H9 (cell line): Measurements from ENCODE around the gene LIPT1. TPM values are rescaled to one million over a fixed set of nuclear protein-coding genes. Genes with fewer than 3 reads are reported as not detected.

Experiments used
- DNase-seq: peaks from one replicate; pipeline ENCODE4 v3.0.0-alpha.2; 2017
- H2AFZ ChIP-seq: one replicate; pipeline ENCODE4 v1.6.1; 2013; ENCODE audit warnings: mild to moderate bottlenecking, low read length, control low read depth, moderate library complexity
- H2AK5ac ChIP-seq: 2 replicates; pipeline ENCODE4 v1.6.1; 2013; ENCODE audit warnings: low read length, control low read depth, mixed read lengths; ENCODE audit not compliant: insufficient read length
- H2BK120ac ChIP-seq: one replicate; pipeline ENCODE4 v1.6.1; 2013; ENCODE audit warnings: low read depth, mild to moderate bottlenecking, low read length, control low read depth, inconsistent platforms; ENCODE audit not compliant: poor library complexity, severe bottlenecking
- H2BK12ac ChIP-seq: 2 replicates; pipeline ENCODE4 v1.6.1; 2013; ENCODE audit warnings: low read length, control low read depth, mixed read lengths, low read depth; ENCODE audit not compliant: insufficient read length
- H2BK15ac ChIP-seq: 2 replicates; pipeline ENCODE4 v1.6.1; 2013; ENCODE audit warnings: low read depth, low read length, control low read depth
- H2BK20ac ChIP-seq: one replicate; pipeline ENCODE4 v1.6.1; 2013; ENCODE audit warnings: low read depth, mild to moderate bottlenecking, low read length, control low read depth, inconsistent platforms; ENCODE audit not compliant: poor library complexity, severe bottlenecking
- H2BK5ac ChIP-seq: 2 replicates; pipeline ENCODE4 v1.6.1; 2013; ENCODE audit warnings: low read length, control low read depth, mixed read lengths; ENCODE audit not compliant: insufficient read length
- H3K14ac ChIP-seq: 2 replicates; pipeline ENCODE4 v1.6.1; 2013; ENCODE audit warnings: low read length, control low read depth; ENCODE audit not compliant: insufficient read depth
- H3K18ac ChIP-seq: 2 replicates; pipeline ENCODE4 v1.6.1; 2013; ENCODE audit warnings: low read depth, mild to moderate bottlenecking, mixed read lengths, low read length, control low read depth; ENCODE audit not compliant: insufficient read length
- H3K23ac ChIP-seq: 2 replicates; pipeline ENCODE4 v1.6.1; 2013; ENCODE audit warnings: low read length, control low read depth, mixed read lengths, low read depth; ENCODE audit not compliant: insufficient read length
- H3K23me2 ChIP-seq: 2 replicates; pipeline ENCODE4 v1.6.1; 2013; ENCODE audit warnings: low read depth, mild to moderate bottlenecking, mixed read lengths, low read length, control low read depth; ENCODE audit not compliant: insufficient read length, poor library complexity, severe bottlenecking
- H3K27ac ChIP-seq: 2 replicates; pipeline ENCODE4 v1.5.1; 2013; ENCODE audit warnings: low read length, control low read depth, mixed read lengths, low read depth; ENCODE audit not compliant: insufficient read length
- H3K27me3 ChIP-seq: 2 replicates; pipeline ENCODE4 v1.6.1; 2013; ENCODE audit warnings: low read length, control low read depth, inconsistent platforms; ENCODE audit not compliant: insufficient read depth
- H3K4ac ChIP-seq: 2 replicates; pipeline ENCODE4 v1.6.1; 2013; ENCODE audit warnings: low read depth, mild to moderate bottlenecking, control low read depth, inconsistent platforms, low read length, moderate library complexity
- H3K4me1 ChIP-seq: 2 replicates; pipeline ENCODE4 v1.6.1; 2013; ENCODE audit warnings: low read length, control low read depth, inconsistent platforms; ENCODE audit not compliant: insufficient read depth
- H3K4me2 ChIP-seq: 2 replicates; pipeline ENCODE4 v1.6.1; 2013; ENCODE audit warnings: low read length, control low read depth, mixed read lengths; ENCODE audit not compliant: insufficient read length, insufficient read depth
- H3K56ac ChIP-seq: 2 replicates; pipeline ENCODE4 v1.6.1; 2013; ENCODE audit warnings: low read depth, mild to moderate bottlenecking, mixed read lengths, low read length, control low read depth; ENCODE audit not compliant: insufficient read length
- H3K79me1 ChIP-seq: 2 replicates; pipeline ENCODE4 v1.6.1; 2013; ENCODE audit warnings: low read depth, mild to moderate bottlenecking, moderate library complexity, low read length, control low read depth, inconsistent platforms; ENCODE audit not compliant: insufficient read depth, poor library complexity, severe bottlenecking
- H3K79me2 ChIP-seq: 2 replicates; pipeline ENCODE4 v1.6.1; 2013; ENCODE audit warnings: low read length, control low read depth, inconsistent platforms; ENCODE audit not compliant: insufficient read depth
- H3K9ac ChIP-seq: 2 replicates; pipeline ENCODE4 v1.6.1; 2013; ENCODE audit warnings: low read length, control low read depth, mixed read lengths; ENCODE audit not compliant: insufficient read length; ENCODE audit errors: extremely low read depth
- H3K9me3 ChIP-seq: one replicate; pipeline ENCODE4 v1.6.1; 2013; ENCODE audit warnings: low read depth, low read length, inconsistent platforms; ENCODE audit not compliant: control insufficient read depth
- H3T11ph ChIP-seq: one replicate; pipeline ENCODE4 v1.6.1; 2013; ENCODE audit warnings: mild to moderate bottlenecking, low read length, control low read depth, inconsistent platforms
- H4K20me1 ChIP-seq: one replicate; pipeline ENCODE4 v1.6.1; 2013; ENCODE audit not compliant: control insufficient read depth, insufficient read length, insufficient read depth
- H4K5ac ChIP-seq: 2 replicates; pipeline ENCODE4 v1.6.1; 2013; ENCODE audit warnings: low read depth, mild to moderate bottlenecking, mixed read lengths, low read length, control low read depth; ENCODE audit not compliant: insufficient read length
- H4K8ac ChIP-seq: replicated peaks from 2 replicates; pipeline ENCODE4 v1.6.1; 2013; ENCODE audit warnings: low read length, control low read depth, mixed read lengths, low read depth; ENCODE audit not compliant: insufficient read length
- H4K91ac ChIP-seq: 2 replicates; pipeline ENCODE4 v1.6.1; 2013; ENCODE audit warnings: low read depth, mild to moderate bottlenecking, moderate library complexity, mixed read lengths, low read length, control low read depth; ENCODE audit not compliant: insufficient read length
- H3K27ac Mint-ChIP-seq, 3 experiments: 2 replicates in 2 of 3; 3 replicates in 1 of 3; pipeline ENCODE4 v1.8.0; 2020 to 2021; ENCODE audit warnings: mixed read lengths in 3 of 3, mild to moderate bottlenecking in 1 of 3, moderate library complexity in 1 of 3
- H3K27me3 Mint-ChIP-seq: 2 replicates; pipeline ENCODE4 v1.8.0; 2021; ENCODE audit warnings: low read depth, mild to moderate bottlenecking, moderate library complexity, mixed read lengths
- H3K36me3 Mint-ChIP-seq, 3 experiments: 2 replicates in 2 of 3; 3 replicates in 1 of 3; pipeline ENCODE4 v1.8.0; 2020 to 2021; ENCODE audit warnings: low read depth in 3 of 3, mixed read lengths in 3 of 3; ENCODE audit not compliant: insufficient read depth in 1 of 3
- H3K4me1 Mint-ChIP-seq, 2 experiments: 2 replicates each; pipeline ENCODE4 v1.8.0; 2020; ENCODE audit warnings: mixed read lengths in 2 of 2
- H3K4me3 Mint-ChIP-seq, 2 experiments: 2 replicates in 1 of 2; 3 replicates in 1 of 2; pipeline ENCODE4 v1.8.0; 2020 to 2021; ENCODE audit warnings: mild to moderate bottlenecking in 2 of 2, mixed read lengths in 2 of 2, moderate library complexity in 1 of 2
- H3K9me3 Mint-ChIP-seq, 2 experiments: 2 replicates in 1 of 2; 3 replicates in 1 of 2; pipeline ENCODE4 v1.8.0; 2020; ENCODE audit warnings: mild to moderate bottlenecking in 2 of 2, mixed read lengths in 2 of 2, moderate library complexity in 1 of 2
- CTCF ChIP-seq: fragments of 200-600 bp; sonication (generic); conservative IDR thresholded peaks from 3 replicates; pipeline ENCODE4 v1.8.0; 2021; ENCODE audit warnings: antibody characterized with exemption, mild to moderate bottlenecking
- WGBS: extraction: QIAGEN DNeasy Blood & Tissue Kit; methylation state at CpG from one replicate; pipeline ENCODE4 v1.1.7; 2013; ENCODE audit warnings: missing lambda C conversion rate, low lambda C conversion rate, mixed read lengths; ENCODE audit not compliant: insufficient read length; ENCODE audit errors: extremely low coverage; 5-methylcytosine and 5-hydroxymethylcytosine counted together
- total RNA-seq: library from RNA; stranded (reverse); gene quantifications from 2 replicates; pipeline ENCODE4 v1.2.1, GENCODE V29; 2021

The LIPT1 gene
- total RNA-seq, 1 experiment from 2014 or later: 6.4 TPM

GRCh38 chr2:99111236-99111635, 43.5 kb upstream of the LIPT1 start:
- Histone ChIP-seq H2BK12ac (no peak overlapping the region), H3K18ac (no peak overlapping the region), H3K27me3 (no peaks in the 10 kb centered on the region), H4K5ac (no peak overlapping the region), H2BK120ac (no peak overlapping the region), H4K8ac (no peak overlapping the region), H2AFZ (no peak overlapping the region), H3K23ac (no peak overlapping the region), H3K79me1 (no peaks in the 10 kb centered on the region), H3K14ac (no peak overlapping the region), H3K9me3 (no peaks in the 10 kb centered on the region), H3K27ac (no peak overlapping the region), H2BK5ac (no peak overlapping the region), H4K20me1 (no peaks in the 10 kb centered on the region), H4K91ac (no peak overlapping the region), H2BK15ac (no peak overlapping the region), H3K9ac (no peak overlapping the region), H3K4me1 (no peaks in the 10 kb centered on the region), H2BK20ac (no peak overlapping the region), H3K4ac (no peak overlapping the region), H3K23me2 (no peaks in the 10 kb centered on the region), H2AK5ac (no peak overlapping the region), H3K56ac (no peak overlapping the region), H3K4me2 (no peak overlapping the region), H3K79me2 (no peaks in the 10 kb centered on the region), H3T11ph (no peak overlapping the region)
- H3K36me3 Mint-ChIP-seq: no peaks in the 10 kb centered on the region
- H3K27me3 Mint-ChIP-seq: no peaks in the 10 kb centered on the region
- DNase-seq: no peak
- H3K4me3 Mint-ChIP-seq: no peak overlapping the region
- H3K9me3 Mint-ChIP-seq: no peaks in the 10 kb centered on the region
- no peak for TF ChIP-seq CTCF
- WGBS: no CpG with 5 or more reads among the region's 2 CpGs
- H3K4me1 Mint-ChIP-seq: peaks cover 2% of the 10 kb centered on the region in 2 experiments; a peak in 3 of 4 replicates
- H3K27ac Mint-ChIP-seq: no peak overlapping the region
